ENCODE measurements around the gene KLRF1.

DNA sequence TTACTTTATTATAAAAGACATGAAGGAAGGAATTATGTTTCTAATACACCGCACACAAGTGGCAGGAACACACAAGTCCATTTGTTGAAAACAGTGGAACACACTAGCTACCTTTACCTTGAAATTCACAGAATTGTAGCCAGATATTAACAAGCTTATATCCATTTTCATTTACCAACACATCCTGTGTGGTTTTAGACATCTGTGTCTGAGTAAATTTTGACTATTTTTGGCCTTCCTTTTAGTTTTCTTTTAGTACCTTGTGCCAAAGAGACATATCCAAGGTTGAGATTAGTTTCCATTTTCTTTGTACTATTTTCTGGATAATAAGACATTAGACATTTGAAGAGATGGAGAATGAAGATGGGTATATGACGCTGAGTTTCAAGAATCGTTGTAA is 54.0 kb downstream of the KLRF1 start, which contains the start of gene KLRF2:
- TF ChIP-seq CTCF (IDR thresholded peaks at IDR 0.05) (no peak), POLR2A (IDR thresholded peaks at IDR 0.05) (no peak)
